ENCODE results near the gene DGAT2. TPM values are rescaled to one million over a fixed set of nuclear protein-coding genes. Genes with fewer than 3 reads are reported as not detected.
"Not testable (repeated sequence)": the region's sequence is repeated elsewhere in the genome, so short reads cannot be mapped to it uniquely, and the experiment has no call there.

The DGAT2 gene, protein sequence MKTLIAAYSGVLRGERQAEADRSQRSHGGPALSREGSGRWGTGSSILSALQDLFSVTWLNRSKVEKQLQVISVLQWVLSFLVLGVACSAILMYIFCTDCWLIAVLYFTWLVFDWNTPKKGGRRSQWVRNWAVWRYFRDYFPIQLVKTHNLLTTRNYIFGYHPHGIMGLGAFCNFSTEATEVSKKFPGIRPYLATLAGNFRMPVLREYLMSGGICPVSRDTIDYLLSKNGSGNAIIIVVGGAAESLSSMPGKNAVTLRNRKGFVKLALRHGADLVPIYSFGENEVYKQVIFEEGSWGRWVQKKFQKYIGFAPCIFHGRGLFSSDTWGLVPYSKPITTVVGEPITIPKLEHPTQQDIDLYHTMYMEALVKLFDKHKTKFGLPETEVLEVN
- 337 TPM for total RNA-seq
- long read RNA-seq, full-length matches to known transcripts = 1,354 of 1,506 reads
- long read RNA-seq, partial matches to known transcripts = 45 of 1,506 reads
- long read RNA-seq, other reads (novel, unspliced or antisense) = 107 of 1,506 reads

DNA sequence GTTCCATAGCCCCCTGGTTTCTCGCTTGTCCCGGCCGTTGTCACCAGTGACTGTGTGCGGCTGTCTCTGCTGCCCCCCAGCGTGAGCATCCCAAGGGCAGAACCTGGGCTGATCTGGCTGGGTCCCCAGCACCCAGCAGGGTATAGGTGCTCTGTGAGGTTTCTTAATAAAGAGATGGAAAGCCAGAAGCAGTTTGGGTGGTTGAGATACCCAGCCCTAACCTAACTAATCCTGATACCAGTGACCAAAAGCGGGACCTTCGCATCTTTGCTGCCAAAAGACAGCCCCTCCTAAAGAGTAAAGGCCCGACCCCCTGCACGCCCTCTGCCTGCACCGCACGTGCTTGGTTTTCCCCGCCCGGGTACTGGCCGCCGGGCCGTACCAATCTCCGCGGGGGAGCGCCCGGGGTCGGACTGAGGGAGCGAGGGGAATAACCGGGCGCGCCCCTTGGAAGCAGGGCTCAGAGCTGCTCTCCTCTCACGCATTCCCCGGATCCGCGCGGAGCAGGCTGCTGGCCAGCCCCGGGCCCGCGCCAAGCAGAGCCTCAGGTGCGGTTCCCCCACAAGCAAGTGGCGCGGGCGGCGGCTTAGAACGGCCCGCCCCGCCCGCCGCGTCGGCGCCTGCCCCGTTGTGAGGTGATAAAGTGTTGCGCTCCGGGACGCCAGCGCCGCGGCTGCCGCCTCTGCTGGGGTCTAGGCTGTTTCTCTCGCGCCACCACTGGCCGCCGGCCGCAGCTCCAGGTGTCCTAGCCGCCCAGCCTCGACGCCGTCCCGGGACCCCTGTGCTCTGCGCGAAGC, at the start of gene DGAT2:
Gene DGAT2, plus strand, starts transcription at position 667 of the 797 bp plus-strand sequence. CDS start 214 bp downstream, outside the sequence.
- peak; percentile 93 for DNase-seq (ENCODE audit: low spot score)

DNA sequence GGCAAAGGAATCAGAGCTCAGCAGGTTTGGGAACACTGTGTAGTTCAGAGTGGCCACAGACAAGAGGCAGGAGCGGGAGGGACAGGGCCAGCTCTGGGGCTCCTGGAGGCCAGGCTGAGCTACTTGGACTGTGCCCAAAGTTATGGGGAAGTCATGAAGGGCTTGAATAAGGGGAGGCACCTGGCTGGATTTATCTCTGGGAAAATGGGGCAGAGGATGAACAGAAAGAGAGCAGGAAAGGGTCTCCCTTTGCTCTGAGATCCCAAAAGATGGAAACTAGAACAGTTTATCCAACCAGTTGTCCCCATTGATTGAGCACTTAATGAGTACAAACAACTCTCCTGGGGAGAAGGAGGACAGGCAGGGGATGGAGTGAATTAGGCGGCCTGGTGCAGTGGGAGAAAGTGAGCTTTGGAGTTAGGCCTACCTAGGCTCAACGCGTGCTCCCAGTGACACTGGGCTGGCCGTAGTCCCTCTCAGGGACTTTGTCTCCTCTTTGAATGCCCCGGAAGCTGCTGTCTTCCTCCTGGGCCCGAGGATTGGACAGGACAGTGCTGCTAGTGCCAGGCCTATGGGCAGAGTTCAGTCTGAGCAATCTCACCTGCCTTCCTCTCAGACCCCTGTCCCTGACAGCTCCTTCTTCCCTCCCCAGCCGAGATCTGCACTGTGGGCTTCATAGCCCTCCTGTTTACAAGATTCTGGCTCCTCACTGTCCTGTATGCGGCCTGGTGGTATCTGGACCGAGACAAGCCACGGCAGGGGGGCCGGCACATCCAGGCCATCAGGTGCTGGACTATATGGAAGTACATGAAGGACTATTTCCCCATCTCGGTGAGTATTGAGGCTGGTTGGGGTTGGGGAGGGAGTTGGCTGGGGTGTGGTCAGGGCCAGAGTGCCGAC, 49.0 kb upstream of the DGAT2 start:
- DNase-seq (ENCODE audit: low spot score) = no peak

DNA sequence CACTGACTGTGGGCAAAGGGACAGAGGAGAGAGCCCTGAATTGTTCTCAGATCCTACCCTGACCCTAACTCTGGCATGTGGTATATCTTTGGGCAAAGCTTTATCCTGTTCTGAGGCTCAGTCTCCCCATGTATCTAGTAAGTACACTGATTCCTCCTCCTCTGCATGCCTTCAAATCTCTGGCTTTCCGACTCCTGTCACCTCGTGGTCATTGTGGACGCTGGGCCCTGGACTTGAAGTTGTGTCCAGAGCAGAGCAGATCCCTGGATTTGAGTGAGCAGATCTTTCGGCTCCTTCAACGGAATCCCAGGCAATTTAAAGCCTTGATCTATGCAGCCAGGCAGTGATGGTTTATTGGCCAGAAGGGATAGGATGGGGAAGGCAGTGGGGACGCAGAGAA, 47.9 kb upstream of the DGAT2 start:
- DNase-seq (ENCODE audit: low spot score) = no peak

DNA sequence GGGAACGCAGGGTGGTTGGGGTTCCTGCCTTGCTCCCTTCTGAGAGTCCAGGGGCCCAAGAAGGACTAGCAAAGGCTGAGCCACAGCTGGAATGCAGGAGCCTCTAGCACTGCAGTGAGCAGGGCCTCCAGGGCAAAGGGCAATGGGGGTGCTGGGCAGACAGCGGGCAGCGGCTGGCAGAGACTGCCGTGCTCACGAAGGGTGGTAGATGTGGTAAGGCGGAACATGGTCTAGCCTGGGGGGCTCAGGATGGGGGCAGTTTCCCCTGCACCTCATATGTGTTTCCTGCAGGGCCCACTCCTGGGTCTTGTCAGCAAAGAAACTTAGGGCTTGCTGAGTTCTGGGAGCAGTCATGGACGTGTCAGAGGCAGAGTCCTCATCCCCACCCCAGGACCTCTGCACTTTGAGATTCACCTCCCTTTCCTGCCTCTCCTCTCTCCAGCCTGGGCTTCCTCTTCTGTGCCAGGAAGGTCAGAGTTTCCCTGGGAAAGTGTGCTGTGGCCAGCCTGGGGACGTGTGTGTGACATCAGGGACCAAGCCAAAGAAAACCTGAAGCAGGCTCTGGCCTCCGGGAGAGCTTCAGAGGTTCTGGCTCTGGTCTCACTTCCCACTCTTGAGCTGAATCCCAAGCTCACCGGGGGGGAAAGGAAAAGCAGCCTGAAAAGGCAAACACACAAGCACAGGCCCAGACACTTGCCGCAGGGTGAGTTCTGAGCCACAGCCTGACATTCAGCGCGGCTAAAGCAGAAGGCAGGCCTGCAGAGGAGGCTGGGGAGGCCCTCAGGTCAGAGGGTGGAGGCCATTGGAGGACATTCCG, 46.5 kb upstream of the DGAT2 start:
- no peak for DNase-seq (ENCODE audit: low spot score)

DNA sequence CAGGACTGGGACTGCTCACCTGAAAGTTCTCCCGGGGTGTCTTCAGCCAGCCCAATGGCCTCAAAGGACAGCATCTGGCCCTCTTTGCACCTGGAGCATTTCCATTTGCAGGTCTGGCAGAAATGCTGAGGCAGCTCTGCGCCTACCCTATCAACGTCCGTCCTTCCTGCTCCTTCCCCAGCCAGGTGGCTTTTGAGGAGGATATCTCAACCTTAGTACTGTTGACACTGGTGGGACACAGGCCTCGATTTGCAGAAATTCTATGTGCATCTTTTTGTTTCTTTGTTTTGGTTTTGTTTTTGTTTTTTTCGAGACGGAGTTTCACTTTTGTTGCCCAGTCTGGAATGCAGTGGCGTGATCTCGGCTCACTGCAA, 45.9 kb upstream of the DGAT2 start:
- DNase-seq (ENCODE audit: low spot score) = no peak

DNA sequence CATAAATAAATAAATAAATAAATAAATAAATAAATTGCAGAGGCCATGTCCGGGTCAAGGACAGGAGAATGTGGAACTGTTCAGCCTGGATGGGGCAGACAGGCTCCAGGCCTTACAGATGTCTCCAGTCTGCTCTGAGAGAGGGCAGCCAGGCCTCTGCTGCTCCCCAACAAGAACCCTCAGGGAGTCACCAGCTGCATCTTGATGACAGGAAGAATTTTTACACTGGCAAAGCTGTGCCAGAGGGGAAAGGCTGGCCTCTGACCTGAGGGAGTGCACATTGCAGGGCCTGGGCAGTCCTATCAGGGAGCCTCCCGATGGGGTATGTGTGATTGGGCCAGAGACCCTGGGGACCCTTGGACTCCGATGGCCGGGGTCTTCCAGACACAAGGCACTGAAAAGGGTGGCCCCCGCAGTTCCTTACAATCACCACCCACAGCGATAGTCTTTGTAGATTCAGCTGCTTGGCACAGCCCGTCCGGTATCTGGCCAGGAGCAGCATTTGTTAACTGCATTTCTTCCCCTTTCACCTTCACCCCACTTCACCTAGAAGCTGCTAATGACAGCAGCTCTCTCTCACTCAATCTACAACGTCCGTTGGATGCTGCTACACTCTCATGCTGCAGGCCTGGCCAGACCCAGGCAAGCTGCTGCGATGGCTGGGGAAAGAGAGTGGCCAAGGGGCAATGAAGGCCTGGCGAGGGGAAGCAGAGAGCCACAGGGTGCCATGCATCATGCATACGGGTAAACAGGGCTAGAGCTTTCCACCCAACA, 42.8 kb upstream of the DGAT2 start:
- DNase-seq (ENCODE audit: low spot score) = no peak

DNA sequence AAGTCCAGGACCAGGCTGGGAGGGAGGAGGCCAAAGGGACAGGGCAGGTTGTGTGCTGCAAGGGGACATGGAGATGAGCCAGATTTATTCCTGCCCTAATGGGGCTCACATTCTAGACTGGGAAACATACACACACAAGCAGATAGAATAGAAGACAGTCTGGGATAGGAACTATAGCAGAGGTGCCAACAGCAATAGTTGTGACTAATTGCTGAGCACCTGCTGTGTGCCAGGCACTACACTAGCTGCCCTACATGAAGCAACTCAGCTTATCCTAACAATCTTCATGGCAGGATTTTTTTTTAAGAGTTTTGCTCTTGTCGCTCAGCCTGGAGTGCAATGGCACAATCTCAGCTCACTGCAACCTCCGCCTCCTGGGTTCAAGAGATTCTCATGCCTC, 39.6 kb upstream of the DGAT2 start:
- peak; percentile 51 for DNase-seq (ENCODE audit: low spot score)

DNA sequence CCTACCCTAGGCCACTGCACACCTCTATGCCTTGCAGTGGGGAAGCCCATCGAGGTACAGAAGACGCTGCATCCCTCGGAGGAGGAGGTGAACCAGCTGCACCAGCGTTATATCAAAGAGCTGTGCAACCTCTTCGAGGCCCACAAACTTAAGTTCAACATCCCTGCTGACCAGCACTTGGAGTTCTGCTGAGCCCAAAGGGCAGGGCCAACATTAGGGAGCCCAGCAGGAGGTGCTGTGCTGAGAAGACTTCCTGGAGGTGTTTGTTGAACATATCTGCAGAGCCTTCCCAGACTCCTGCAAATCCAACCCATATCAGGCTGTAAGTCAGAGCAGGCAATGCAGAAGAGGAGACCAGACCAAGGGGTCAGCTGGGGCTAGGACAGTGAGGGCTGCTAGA, 37.5 kb upstream of the DGAT2 start:
- no peak for DNase-seq (ENCODE audit: low spot score)

DNA sequence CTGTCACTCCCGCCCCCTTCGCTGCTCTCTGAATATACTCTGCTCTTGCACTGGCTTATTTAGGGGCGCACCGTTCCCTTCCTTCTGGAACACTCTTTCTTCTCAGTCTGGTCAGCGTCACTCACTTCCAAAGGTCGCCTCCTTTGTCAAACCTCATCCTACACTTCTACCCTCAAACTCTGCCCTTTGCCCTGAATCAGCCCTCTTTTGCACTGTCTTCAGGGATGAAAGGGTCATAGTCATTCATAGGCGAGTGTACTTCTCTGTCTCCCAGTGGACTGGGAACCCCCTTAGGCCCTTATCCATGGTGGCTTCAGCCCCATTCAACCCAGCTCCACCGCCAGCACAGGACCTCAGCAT, 35.5 kb upstream of the DGAT2 start:
- no peak for DNase-seq (ENCODE audit: low spot score)

DNA sequence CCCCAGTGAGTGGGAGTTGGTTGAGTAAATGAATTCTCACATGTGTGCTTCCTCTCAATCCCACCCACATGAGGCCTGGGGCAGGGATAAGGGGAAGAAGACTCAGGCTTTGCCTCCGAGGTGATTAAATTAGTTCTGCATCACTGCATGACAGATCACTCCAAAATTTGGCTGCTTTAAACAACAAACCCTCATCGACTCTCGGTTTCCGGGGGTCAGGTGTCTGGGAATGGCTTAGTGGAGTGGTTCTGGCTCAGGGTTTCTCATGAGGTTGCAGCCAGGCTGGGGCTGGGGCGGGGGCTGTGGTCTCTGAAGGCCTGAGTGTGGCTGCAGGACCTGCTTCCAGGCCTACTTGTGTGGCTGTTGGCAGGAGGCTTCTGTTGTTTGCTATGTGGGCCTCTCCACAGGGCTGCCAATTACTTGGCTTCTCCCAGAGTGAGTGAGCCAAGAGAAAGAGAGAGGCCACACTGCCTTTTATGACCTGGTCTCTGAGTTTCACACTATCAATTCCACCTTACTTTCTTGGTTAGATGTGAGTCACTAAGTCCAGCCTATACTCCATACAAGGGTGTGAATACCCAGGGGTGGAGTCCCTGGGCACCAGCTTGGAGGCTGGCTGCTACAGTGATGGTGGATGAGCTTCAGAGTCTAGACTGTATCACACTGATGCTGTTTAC, 35.0 kb upstream of the DGAT2 start:
- DNase-seq (ENCODE audit: low spot score) = no peak

DNA sequence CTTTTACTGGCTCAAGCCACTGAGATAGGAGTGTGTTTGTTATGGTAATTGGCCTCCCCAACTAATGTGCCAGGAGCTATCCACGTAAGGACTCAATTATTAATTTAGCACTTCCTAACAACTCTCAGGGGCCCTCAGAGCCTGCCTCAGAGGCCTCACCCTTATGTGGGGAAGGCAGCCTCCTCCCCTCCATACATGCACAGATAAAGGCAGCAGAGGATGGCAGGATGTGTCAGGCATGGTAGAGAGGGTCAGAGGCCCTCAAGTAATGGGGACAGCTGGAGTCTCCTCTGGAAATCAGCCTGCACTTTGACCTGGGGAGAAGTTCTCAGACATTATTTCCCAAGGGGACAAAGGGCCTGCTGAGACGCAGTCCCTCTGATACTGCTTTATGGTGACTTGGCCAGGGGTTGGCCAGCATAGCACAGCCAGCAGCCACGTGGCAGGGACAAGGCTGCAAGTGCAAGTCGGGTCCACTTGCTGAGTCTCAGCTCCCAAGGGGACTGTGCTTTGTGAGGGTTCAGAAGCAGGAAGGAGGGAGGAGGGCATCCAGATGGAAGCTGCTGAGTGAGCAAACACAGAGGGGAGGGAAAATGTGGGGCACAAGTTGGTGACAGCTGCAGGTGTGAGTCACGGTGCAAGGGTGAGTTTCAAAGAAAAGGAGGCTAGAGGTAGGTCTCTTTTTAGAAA, 33.9 kb upstream of the DGAT2 start:
- peak; percentile 24 for DNase-seq (ENCODE audit: low spot score)

DNA sequence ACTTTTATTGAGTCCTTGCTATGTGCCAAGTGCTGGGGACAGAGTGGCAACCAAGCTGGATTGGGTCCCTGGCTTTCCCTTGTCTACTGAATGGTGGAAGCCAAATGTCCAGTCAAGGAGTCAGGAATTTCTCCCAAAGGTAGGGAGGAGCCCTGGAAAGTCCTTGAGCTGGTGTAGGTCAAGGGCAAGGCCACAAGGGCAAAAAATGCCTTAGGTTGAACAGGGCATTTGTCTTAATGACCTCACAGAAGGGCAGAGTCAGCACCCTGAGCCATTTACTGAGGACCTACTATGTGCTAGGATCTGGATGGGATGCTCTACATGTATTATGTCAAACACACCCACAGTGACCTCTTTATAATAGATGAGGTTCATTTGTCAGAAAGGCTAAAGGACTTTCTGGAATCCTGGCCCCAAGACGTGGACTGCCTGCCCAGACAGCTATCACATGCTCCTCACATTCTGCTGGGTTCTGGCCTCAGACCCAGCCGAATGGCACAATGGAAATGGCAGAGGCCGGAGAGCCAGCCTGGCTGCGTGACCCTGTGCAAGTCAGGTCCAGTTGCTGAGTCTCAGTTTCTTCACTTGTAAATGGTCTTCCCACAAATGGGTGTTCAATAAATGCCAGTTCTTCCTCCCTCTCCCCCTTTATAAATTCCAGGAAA, 33.3 kb upstream of the DGAT2 start:
- no peak for DNase-seq (ENCODE audit: low spot score)

DNA sequence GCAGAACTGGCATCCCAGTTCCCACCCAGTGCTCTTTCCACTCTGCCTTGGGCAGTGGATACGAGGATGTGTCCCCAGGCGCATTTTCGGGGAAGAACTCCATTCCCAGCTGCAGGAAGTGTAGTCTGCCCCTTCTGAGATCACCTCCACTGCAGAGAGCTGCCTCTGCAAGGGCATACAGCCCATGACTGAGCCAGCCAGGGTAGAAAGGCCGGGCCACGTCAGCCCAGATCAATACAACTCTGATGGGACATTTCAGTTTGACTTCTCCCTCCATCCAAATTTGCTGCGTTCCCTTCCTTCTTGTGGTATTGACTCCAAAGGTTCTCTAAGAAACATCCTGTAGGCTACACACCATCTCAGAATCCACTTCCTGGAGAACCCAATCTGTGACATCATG, 31.3 kb upstream of the DGAT2 start:
- no peak for DNase-seq (ENCODE audit: low spot score)

DNA sequence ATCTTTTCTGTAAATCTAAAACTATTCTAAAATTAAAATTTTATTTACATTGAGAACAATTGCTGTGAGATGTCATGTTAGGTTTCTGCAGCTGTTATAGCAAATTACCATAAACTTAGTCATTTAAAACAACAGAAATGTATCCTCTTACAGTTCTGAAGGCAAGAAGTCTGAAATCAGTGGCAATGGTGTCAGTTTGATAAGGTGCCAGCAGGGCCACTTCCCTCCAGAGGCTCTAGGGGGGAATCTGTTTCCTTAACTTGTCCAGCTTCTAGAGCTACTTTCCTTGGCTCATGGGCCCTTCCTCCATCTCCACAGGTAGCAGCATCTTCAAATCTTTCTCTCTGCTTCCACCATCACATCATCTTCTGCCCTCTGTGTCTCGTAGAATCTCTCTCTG, 27.9 kb upstream of the DGAT2 start:
- no peak for DNase-seq (ENCODE audit: low spot score)

DNA sequence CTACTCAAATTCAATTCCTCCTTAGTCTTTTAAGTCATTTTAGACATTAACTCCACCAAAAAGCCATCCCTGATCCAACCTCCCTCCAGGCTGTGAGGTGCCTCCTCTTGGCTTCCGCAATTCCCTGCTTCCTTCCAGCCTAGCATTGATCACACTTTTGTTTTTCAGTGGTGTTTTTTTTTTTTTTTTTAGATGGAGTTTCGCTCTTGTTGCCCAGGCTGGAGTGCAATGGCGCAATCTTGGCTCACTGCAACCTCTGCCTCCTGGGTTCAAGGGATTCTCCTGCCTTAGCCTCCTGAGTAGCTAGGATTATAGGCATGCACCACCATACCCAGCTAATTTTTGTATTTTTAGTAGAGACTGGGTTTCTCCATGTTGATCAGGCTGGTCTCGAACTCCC, 25.4 kb upstream of the DGAT2 start:
- DNase-seq (ENCODE audit: low spot score) = not testable (repeated sequence)

DNA sequence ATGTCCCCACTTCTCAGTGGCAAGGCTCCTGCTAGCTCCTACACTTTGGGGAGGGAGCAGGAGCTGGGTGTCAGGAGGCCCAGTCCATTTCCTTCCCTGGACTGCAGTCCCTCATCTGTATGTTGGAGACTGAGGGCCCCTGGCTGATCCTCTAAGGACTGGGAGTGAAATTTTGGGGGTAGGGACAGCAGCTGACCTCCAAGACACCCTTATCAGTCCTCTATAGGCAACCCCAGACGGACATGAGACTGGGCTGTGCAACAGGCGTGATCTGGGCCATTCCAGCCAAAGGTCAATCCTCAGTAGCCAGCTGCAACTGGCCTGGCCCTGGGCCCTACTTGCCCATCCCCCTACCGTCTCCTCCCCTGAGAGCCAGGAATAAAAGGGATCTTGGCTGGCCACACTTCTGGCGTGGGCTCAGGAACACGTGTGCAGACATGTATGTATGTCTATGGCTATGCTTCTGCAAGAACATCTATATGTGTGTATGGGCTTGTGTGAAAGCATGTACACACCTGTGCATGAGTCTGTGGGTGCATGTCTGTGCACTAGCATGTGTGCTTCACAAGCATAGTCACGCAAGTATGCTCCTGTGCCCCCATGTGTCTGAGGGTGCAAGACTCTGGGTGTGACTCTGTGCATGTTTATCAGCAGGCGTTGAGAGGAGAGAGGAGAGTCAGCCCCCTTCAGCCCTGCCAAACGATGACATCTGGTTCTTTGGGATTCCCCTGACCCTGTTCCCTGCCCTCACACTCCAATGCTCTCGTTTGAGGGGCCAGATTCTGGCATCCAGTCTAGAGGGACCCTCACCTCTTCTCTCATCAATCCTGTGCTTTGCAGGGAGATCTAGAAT, 24.6 kb upstream of the DGAT2 start:
- no peak for DNase-seq (ENCODE audit: low spot score)

DNA sequence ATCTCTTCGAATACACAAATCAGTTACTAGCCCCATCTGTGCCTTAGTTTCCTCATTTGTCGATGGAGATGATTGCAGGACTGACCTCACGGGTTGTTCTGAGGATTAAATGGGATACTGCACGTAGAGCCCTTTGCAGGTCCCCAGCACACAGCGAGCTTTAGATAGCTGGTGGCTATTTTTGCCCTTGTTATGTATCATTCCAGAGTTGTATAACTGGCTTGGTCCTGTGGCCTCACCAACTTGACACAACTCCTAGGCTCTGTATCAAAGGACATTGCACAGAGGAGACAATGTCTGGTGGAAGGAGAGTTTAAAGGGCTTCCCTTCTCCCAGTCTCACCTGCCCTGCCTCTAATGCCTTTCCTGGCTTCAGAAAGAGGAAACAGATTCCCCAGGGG, 22.8 kb upstream of the DGAT2 start:
- DNase-seq (ENCODE audit: low spot score) = no peak

Measured in mesenteric fat pad (tissue), 1 donor.